HCT116 (cell line): ENCODE measurements around the gene SLC30A9. TPM values are rescaled to one million over a fixed set of nuclear protein-coding genes. Genes with fewer than 3 reads are reported as not detected.

Experiments
- ATAC-seq: fragments of 200-7000 bp; cut with Tn5 transposase; 2 replicates; pipeline ENCODE4 v1.9.1; 2020; ENCODE audit warnings: mild to moderate bottlenecking, moderate library complexity
- BruUV-seq: library from RNA; stranded (reverse); fragments of 400-500 nt; replicated peaks from 2 replicates; lab custom pipeline; 2021; lab: Mats Ljungman, UMichigan
- CTCF ChIA-PET: fragments of 300-600 bp; sonication (Branson Sonifier 250); formaldehyde crosslinking; loops from one replicate; lab custom pipeline; 2021; ENCODE audit warnings: antibody characterized with exemption; lab: Charles Lee
- POLR2A ChIA-PET: fragments of 300-600, 350-600 bp; sonication (Branson Sonifier 250); formaldehyde crosslinking; loops from one replicate; lab custom pipeline; 2021; ENCODE audit warnings: antibody characterized with exemption; lab: Charles Lee
- RAD21 ChIA-PET, 2 experiments: fragments of 300-600 bp; sonication (Branson Sonifier 250); formaldehyde crosslinking; loops; one replicate each; lab custom pipeline; 2023; ENCODE audit warnings: low total read pairs in 2 of 2; ENCODE audit not compliant: uncharacterized antibody in 2 of 2, unreplicated experiment in 2 of 2, low non-redundant PET in 1 of 2; lab: Charles Lee
- DNase-seq: peaks from one replicate; pipeline ENCODE4 v3.0.0-alpha.2; 2010; ENCODE audit warnings: low read depth, low spot score
- H2AFZ ChIP-seq: fragments of 200-600 bp; shearing (Covaris generic), sonication (generic); 2 replicates; pipeline ENCODE4 v1.6.1; 2017; ENCODE audit warnings: low read depth, mixed run types, mixed read lengths, antibody characterized with exemption, low read length; ENCODE audit not compliant: poor library complexity, severe bottlenecking
- H3K27ac ChIP-seq: 2 replicates; pipeline ENCODE4 v1.5.1; 2012; ENCODE audit warnings: low read depth, low read length
- H3K27me3 ChIP-seq: fragments of 200-600 bp; sonication (generic); 2 replicates; pipeline ENCODE4 v1.6.1; 2016; ENCODE audit warnings: mixed run types, low read length, mixed read lengths; ENCODE audit not compliant: insufficient read depth
- H3K36me3 ChIP-seq, 2 experiments: fragments of 200-500 bp in 1 of 2; fragments of 200-600 bp in 1 of 2; sonication (Bioruptor generic) in 1 of 2; sonication (generic) in 1 of 2; 2 replicates each; pipeline versions ENCODE4 v1.5.1 to v1.6.1; 2014 to 2016; ENCODE audit warnings: low read length in 2 of 2, inconsistent platforms in 1 of 2, mixed read lengths in 1 of 2, mixed run types in 1 of 2; ENCODE audit not compliant: insufficient read depth in 2 of 2, control insufficient read depth in 1 of 2
- H3K4me1 ChIP-seq, 2 experiments: fragments of 200-600 bp in 1 of 2; sonication (generic) in 1 of 2; 2 replicates each; pipeline versions ENCODE4 v1.5.1 to v1.6.1; 2012 to 2017; ENCODE audit warnings: low read length in 2 of 2, inconsistent platforms in 1 of 2, mild to moderate bottlenecking in 1 of 2, mixed read lengths in 1 of 2, mixed run types in 1 of 2, moderate library complexity in 1 of 2; ENCODE audit not compliant: insufficient read depth in 2 of 2, control insufficient read depth in 1 of 2
- H3K4me2 ChIP-seq: fragments of 200-600 bp; sonication (generic); 2 replicates; pipeline ENCODE4 v1.6.1; 2017; ENCODE audit warnings: mixed run types, low read length, mixed read lengths
- H3K4me3 ChIP-seq, 2 experiments: fragments of 200-600 bp in 1 of 2; sonication (generic) in 1 of 2; replicated peaks in 1 of 2; 2 replicates each; pipeline ENCODE4 v1.5.1; 2011 to 2016; ENCODE audit warnings: low read length in 2 of 2, control low read depth in 1 of 2, low read depth in 1 of 2, mild to moderate bottlenecking in 1 of 2, mixed read lengths in 1 of 2, mixed run types in 1 of 2
- H3K79me2 ChIP-seq: fragments of 200-600 bp; sonication (generic); 2 replicates; pipeline ENCODE4 v1.6.1; 2017; ENCODE audit warnings: mild to moderate bottlenecking, mixed run types, low read length, moderate library complexity, mixed read lengths; ENCODE audit not compliant: insufficient read depth
- H3K9ac ChIP-seq: fragments of 200-600 bp; sonication (generic); 2 replicates; pipeline ENCODE4 v1.6.1; 2016; ENCODE audit warnings: low read length, mixed read lengths
- H3K9me2 ChIP-seq: fragments of 200-600 bp; sonication (generic), shearing (Covaris generic); 2 replicates; pipeline ENCODE4 v1.6.1; 2017; ENCODE audit warnings: mixed run types, mild to moderate bottlenecking, moderate library complexity; ENCODE audit not compliant: insufficient read depth
- H3K9me3 ChIP-seq, 2 experiments: fragments of 200-500 bp in 1 of 2; fragments of 200-600 bp in 1 of 2; sonication (Bioruptor generic) in 1 of 2; sonication (generic) in 1 of 2; 2 replicates each; pipeline ENCODE4 v1.6.1; 2014 to 2017; ENCODE audit warnings: low read length in 2 of 2, mixed read lengths in 2 of 2, inconsistent platforms in 1 of 2, low read depth in 1 of 2, mild to moderate bottlenecking in 1 of 2, mixed run types in 1 of 2, moderate library complexity in 1 of 2; ENCODE audit not compliant: control insufficient read depth in 1 of 2, insufficient read depth in 1 of 2
- H4K20me1 ChIP-seq: fragments of 200-600 bp; sonication (generic), shearing (Covaris generic); 2 replicates; pipeline ENCODE4 v1.6.1; 2017; ENCODE audit warnings: mixed run types, mild to moderate bottlenecking, moderate library complexity; ENCODE audit not compliant: insufficient read depth
- CEBPB ChIP-seq: IDR thresholded peaks from 2 replicates; pipeline ENCODE4 v1.6.1; 2012; ENCODE audit warnings: low read depth
- EZH2phosphoT487 ChIP-seq: fragments of 200-600 bp; IDR thresholded peaks from 2 replicates; pipeline ENCODE4 v1.6.1; 2018; ENCODE audit warnings: antibody characterized with exemption, borderline replicate concordance
- JUND ChIP-seq: IDR thresholded peaks from 2 replicates; pipeline ENCODE4 v1.6.1; 2012
- POLR2A ChIP-seq: IDR thresholded peaks from 2 replicates; pipeline ENCODE4 v1.7.0; 2011; ENCODE audit warnings: borderline replicate concordance; ENCODE audit not compliant: insufficient read depth, insufficient read length; ENCODE audit errors: extremely low read depth
- POLR2AphosphoS5 ChIP-seq: IDR thresholded peaks from 2 replicates; pipeline ENCODE4 v1.6.1; 2011; ENCODE audit warnings: mild to moderate bottlenecking, low read depth, low read length, moderate library complexity
- RAD21 ChIP-seq: IDR thresholded peaks from 2 replicates; pipeline ENCODE4 v1.6.1; 2012; ENCODE audit warnings: low read depth, mild to moderate bottlenecking
- SP1 ChIP-seq: IDR thresholded peaks from 2 replicates; pipeline ENCODE4 v1.6.1; 2012; ENCODE audit warnings: low read depth
- TCF7L2 ChIP-seq: IDR thresholded peaks from 2 replicates; pipeline ENCODE4 v1.7.0; 2011; ENCODE audit warnings: borderline replicate concordance, inconsistent platforms; ENCODE audit not compliant: insufficient read depth, insufficient read length; ENCODE audit errors: extremely low read depth
- intact Hi-C: fragments of 100-400 bp; cut with micrococcal nuclease; formaldehyde crosslinking; loops from 2 replicates; pipeline ENCODE4 v1.10.0; 2022
- total RNA-seq: library from RNA; stranded (reverse); gene quantifications from one replicate; pipeline ENCODE4 v1.2.1, GENCODE V29; 2021; ENCODE audit not compliant: unreplicated experiment
- TF ChIP-seq, protein P1 (sequence below): IDR thresholded peaks from 2 replicates; pipeline ENCODE4 v1.6.1; 2011; ENCODE audit warnings: mild to moderate bottlenecking, low read length, moderate library complexity; ENCODE audit not compliant: insufficient replicate concordance; ENCODE audit errors: extremely low read depth

The SLC30A9 gene
- total RNA-seq, 1 experiment from 2014 or later: 67.4 TPM

DNA sequence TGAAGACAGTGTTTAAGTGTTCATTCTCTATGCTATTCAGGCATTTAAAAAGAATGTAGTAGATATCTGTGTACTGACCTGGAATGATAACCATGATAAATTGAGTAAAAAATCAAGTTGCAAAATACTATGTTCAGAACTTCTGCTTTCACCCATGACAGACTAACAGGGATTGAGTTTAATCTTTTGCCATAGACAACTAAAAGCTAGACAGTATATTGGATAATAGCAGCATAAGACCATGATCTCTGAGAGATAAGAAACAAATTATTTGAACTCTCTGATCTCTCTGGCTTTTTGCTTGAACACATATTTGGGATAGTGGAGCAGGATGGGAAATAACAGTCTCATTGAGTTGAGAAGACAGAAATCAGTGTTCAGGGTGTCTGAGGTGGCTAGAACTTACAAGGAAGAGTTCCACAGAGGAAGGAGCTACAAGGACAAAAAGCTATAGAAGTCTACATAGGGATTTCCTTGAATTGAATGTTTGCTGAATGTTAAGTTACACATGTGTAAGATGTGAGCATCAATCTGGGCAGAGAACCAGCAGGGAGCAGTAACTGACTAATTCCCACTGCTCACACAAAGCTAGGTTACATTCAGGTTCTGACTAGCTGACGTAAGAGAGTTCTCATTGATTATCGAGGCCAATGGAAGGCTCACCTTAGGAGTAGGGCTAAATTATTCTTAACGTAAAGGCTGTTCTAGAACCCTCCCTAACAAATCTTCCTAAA, 60.4 kb downstream of the SLC30A9 start:
- H3K9me2 ChIP-seq: no peaks in the 10 kb centered on the region
- H3K4me1 ChIP-seq: no peaks in the 10 kb centered on the region
- CTCF ChIA-PET: no interaction called here
- H3K36me3 ChIP-seq: no peaks in the 10 kb centered on the region
- intact Hi-C loops: no loop called here
- H3K4me3 ChIP-seq: no peak overlapping the region
- POLR2A ChIA-PET: no interaction called here
- H2AFZ ChIP-seq: no peak overlapping the region
- TF ChIP-seq TCF7L2: no peak
- no peak for TF ChIP-seq EZH2phosphoT487
- no peak for TF ChIP-seq JUND
- TF ChIP-seq RAD21: no peak
- TF ChIP-seq POLR2A: no peak
- no peak for TF ChIP-seq POLR2AphosphoS5
- TF ChIP-seq, protein P1, sequence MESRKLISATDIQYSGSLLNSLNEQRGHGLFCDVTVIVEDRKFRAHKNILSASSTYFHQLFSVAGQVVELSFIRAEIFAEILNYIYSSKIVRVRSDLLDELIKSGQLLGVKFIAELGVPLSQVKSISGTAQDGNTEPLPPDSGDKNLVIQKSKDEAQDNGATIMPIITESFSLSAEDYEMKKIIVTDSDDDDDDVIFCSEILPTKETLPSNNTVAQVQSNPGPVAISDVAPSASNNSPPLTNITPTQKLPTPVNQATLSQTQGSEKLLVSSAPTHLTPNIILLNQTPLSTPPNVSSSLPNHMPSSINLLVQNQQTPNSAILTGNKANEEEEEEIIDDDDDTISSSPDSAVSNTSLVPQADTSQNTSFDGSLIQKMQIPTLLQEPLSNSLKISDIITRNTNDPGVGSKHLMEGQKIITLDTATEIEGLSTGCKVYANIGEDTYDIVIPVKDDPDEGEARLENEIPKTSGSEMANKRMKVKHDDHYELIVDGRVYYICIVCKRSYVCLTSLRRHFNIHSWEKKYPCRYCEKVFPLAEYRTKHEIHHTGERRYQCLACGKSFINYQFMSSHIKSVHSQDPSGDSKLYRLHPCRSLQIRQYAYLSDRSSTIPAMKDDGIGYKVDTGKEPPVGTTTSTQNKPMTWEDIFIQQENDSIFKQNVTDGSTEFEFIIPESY: no peak
- no peak for TF ChIP-seq SP1
- no peak overlapping the region for H3K9ac ChIP-seq
- RAD21 ChIA-PET: no interaction called here
- no peak for DNase-seq
- no peak overlapping the region for H3K27ac ChIP-seq
- H3K9me3 ChIP-seq: no peaks in the 10 kb centered on the region
- H3K4me2 ChIP-seq: no peak overlapping the region
- no peaks in the 10 kb centered on the region for H4K20me1 ChIP-seq
- no peak for ATAC-seq
- no peaks in the 10 kb centered on the region for H3K27me3 ChIP-seq
- H3K79me2 ChIP-seq: no peaks in the 10 kb centered on the region
- no TSS peak for BruUV-seq

GRCh38 chr4:42066402-42066801, 76.1 kb downstream of the SLC30A9 start:
- Histone ChIP-seq H3K9ac (no peak overlapping the region), H3K9me3 (no peaks in the 10 kb centered on the region), H3K4me2 (no peak overlapping the region), H4K20me1 (no peaks in the 10 kb centered on the region), H3K4me1 (no peaks in the 10 kb centered on the region), H3K27me3 (no peaks in the 10 kb centered on the region), H3K27ac (no peak overlapping the region), H3K4me3 (no peak overlapping the region), H3K79me2 (no peaks in the 10 kb centered on the region), H3K9me2 (no peaks in the 10 kb centered on the region), H2AFZ (no peak overlapping the region), H3K36me3 (no peaks in the 10 kb centered on the region; a peak in 1 of 4 replicates)
- BruUV-seq: no TSS peak
- RAD21 ChIA-PET: no interaction called here
- DNase-seq (no peak), ATAC-seq (no peak)
- intact Hi-C loops: no loop called here
- CTCF ChIA-PET: no interaction called here
- POLR2A ChIA-PET: no interaction called here
- no peak for TF ChIP-seq CEBPB
